Central memory CD8-positive, alpha-beta T cell (primary cell): ENCODE data around the gene C3orf22.

Experiments
- ATAC-seq: fragments of 150-1000 bp; cut with Tn5 transposase; replicated peaks from 2 replicates; pipeline ENCODE4 v1.10.0; 2022; ENCODE audit warnings: mild to moderate bottlenecking, moderate FRiP score, moderate number of reproducible peaks; ENCODE audit not compliant: poor library complexity, severe bottlenecking; ENCODE audit errors: extremely low read depth
- DNase-seq, 2 donors: peaks; one replicate each; pipeline ENCODE4 v3.0.0; 2021; ENCODE audit warnings: low spot score in 2 of 2
- H3K27ac Mint-ChIP-seq: one replicate; pipeline ENCODE4 v1.8.0; 2022; ENCODE audit warnings: low read depth, mild to moderate bottlenecking, moderate library complexity, mixed read lengths
- H3K27me3 Mint-ChIP-seq: one replicate; pipeline ENCODE4 v1.8.0; 2022; ENCODE audit warnings: mixed read lengths
- H3K36me3 Mint-ChIP-seq: one replicate; pipeline ENCODE4 v1.8.0; 2022; ENCODE audit warnings: mild to moderate bottlenecking, moderate library complexity, mixed read lengths; ENCODE audit not compliant: insufficient read depth
- H3K4me1 Mint-ChIP-seq: one replicate; pipeline ENCODE4 v1.8.0; 2022; ENCODE audit warnings: mixed read lengths
- H3K4me3 Mint-ChIP-seq: one replicate; pipeline ENCODE4 v1.8.0; 2022; ENCODE audit warnings: mild to moderate bottlenecking, moderate library complexity, mixed read lengths
- H3K9me3 Mint-ChIP-seq: one replicate; pipeline ENCODE4 v1.8.0; 2022; ENCODE audit warnings: mixed read lengths

The C3orf22 gene

DNA sequence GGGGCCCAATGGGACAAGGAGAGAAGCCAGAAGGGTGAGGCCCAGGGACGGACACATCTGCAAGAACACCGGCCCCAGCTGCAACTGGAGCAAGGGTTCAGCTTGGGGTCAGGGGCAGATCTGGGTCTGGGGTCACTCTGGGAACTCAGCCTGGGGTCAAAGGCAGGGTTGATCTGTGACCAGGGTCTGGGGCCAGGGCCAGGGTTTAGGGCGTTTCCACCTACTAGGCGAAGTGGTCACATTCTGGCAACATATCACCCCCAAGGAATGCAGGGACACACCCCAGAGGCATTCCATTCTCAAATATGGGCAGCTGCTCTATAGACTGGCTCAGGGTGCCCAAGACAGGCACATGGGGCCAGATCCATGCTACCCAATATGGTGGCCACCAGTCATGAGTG is 50.2 kb downstream of the C3orf22 start:
- ATAC-seq, result no peak
- DNase-seq, result no peak
- peaks cover 9% of the 10 kb centered on the region for H3K27me3 Mint-ChIP-seq
- H3K36me3 Mint-ChIP-seq, result no peaks in the 10 kb centered on the region
- no peak overlapping the region for H3K27ac Mint-ChIP-seq
- no peaks in the 10 kb centered on the region for H3K4me1 Mint-ChIP-seq
- no peak overlapping the region for H3K4me3 Mint-ChIP-seq
- H3K9me3 Mint-ChIP-seq, result no peaks in the 10 kb centered on the region

DNA sequence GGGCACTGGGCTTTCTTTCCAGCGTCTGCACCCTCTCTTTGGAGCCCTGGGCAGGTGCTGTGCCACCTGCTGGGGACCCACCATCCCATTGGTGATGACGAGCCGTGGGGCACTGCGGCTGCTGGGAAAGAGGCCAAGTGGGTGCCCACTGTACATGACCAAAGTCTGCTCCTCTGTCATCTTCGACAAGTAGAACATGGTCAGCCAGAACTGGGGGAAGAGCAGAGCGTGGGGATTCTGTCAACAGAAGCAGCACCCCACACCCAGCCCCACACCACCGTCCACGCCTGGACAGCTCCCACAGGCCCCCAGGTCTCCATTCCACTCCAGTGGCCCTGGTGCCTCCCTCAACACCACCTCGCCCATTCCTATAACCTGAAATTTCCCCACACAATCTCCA is 50.8 kb downstream of the C3orf22 start:
- Mint-ChIP-seq H3K27me3 (peaks cover 9% of the 10 kb centered on the region), H3K9me3 (no peaks in the 10 kb centered on the region), H3K4me3 (no peak overlapping the region), H3K36me3 (no peaks in the 10 kb centered on the region), H3K27ac (no peak overlapping the region), H3K4me1 (no peaks in the 10 kb centered on the region)
- no peak for DNase-seq
- ATAC-seq, result no peak

GRCh38 chr3:126503701-126504100 is 55.0 kb downstream of the C3orf22 start:
- H3K27ac Mint-ChIP-seq, result no peak overlapping the region
- no peaks in the 10 kb centered on the region for H3K9me3 Mint-ChIP-seq
- no peak overlapping the region for H3K4me3 Mint-ChIP-seq
- DNase-seq (no peak), ATAC-seq (no peak)
- peaks cover 9% of the 10 kb centered on the region for H3K27me3 Mint-ChIP-seq
- no peaks in the 10 kb centered on the region for H3K4me1 Mint-ChIP-seq
- H3K36me3 Mint-ChIP-seq, result no peaks in the 10 kb centered on the region

- Mint-ChIP-seq H3K4me3 (no peak overlapping the region), H3K9me3 (no peaks in the 10 kb centered on the region), H3K27ac (no peak overlapping the region)
Observed at GRCh38 chr3:126502656-126503055, 56.1 kb downstream of the C3orf22 start.

GRCh38 chr3:126501736-126502135 is 57.0 kb downstream of the C3orf22 start:
- DNase-seq, result no peak
- H3K4me3 Mint-ChIP-seq, result no peak overlapping the region
- peaks cover 9% of the 10 kb centered on the region for H3K27me3 Mint-ChIP-seq
- no peaks in the 10 kb centered on the region for H3K4me1 Mint-ChIP-seq
- H3K9me3 Mint-ChIP-seq, result no peaks in the 10 kb centered on the region
- H3K27ac Mint-ChIP-seq, result no peak overlapping the region
- H3K36me3 Mint-ChIP-seq, result no peaks in the 10 kb centered on the region
- ATAC-seq, result no peak

More at GRCh38 chr3:126502656-126503055, 56.1 kb downstream of the C3orf22 start:
- peaks cover 9% of the 10 kb centered on the region for H3K27me3 Mint-ChIP-seq
- H3K4me1 Mint-ChIP-seq, result no peaks in the 10 kb centered on the region
- ATAC-seq (no peak), DNase-seq (no peak)
- no peaks in the 10 kb centered on the region for H3K36me3 Mint-ChIP-seq

DNA sequence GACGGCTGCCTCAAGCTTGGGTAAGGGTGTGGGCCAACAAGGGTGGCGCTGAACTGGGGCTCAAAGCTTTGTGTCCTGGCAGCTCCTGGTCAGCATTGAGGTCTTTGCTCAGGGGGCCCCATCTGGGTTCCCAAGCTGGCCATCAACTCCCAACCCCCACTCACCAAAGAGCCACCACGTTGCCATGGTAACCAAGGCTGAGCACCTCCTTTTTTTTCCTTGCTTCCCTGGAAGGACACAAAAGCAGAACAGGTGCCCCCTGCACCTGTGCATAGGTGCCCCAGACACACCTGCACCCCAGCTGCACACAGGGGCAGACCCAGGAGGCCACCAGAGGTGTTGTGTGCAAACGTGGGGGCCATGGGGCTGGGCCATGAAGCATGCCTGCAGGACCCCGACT is 57.7 kb downstream of the C3orf22 start:
- DNase-seq (no peak), ATAC-seq (no peak)
- no peaks in the 10 kb centered on the region for H3K9me3 Mint-ChIP-seq
- no peak overlapping the region for H3K27ac Mint-ChIP-seq
- no peak overlapping the region for H3K4me3 Mint-ChIP-seq
- H3K27me3 Mint-ChIP-seq, result peaks cover 9% of the 10 kb centered on the region
- H3K36me3 Mint-ChIP-seq, result no peaks in the 10 kb centered on the region
- H3K4me1 Mint-ChIP-seq, result no peaks in the 10 kb centered on the region

DNA sequence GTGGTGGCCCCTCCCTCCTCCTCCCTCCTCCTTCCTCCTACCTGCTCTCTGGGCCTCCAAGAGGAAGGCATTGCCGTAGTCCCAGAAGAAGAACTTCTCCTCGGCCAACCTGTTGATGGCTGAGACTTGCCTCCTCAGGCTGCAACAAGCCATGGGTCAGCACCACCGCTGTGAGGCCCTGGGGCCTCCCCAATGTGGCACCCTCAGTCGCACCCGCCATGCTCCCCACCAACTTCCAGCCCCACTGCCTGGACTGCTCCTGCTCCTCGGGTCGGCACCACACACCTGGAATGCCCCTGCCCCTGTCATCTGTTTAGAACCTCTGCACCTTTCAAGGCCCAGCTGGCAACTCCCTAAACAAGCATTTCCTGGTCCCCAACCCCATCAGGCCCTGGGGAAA is 58.7 kb downstream of the C3orf22 start:
- H3K4me3 Mint-ChIP-seq, result no peak overlapping the region
- ATAC-seq, result no peak
- H3K36me3 Mint-ChIP-seq, result no peaks in the 10 kb centered on the region
- H3K27me3 Mint-ChIP-seq, result peaks cover 5% of the 10 kb centered on the region
- H3K4me1 Mint-ChIP-seq, result no peaks in the 10 kb centered on the region
- H3K27ac Mint-ChIP-seq, result no peak overlapping the region
- no peaks in the 10 kb centered on the region for H3K9me3 Mint-ChIP-seq
- no peak for DNase-seq
